ENCODE results near the gene HTRA2. TPM values are rescaled to one million over a fixed set of nuclear protein-coding genes. Genes with fewer than 3 reads are reported as not detected.

Gene HTRA2
- polyA plus RNA-seq, 1 donor (not counting 4 experiments of a cell fraction or from before 2014, with no cell fraction given) = 25.5 TPM

DNA sequence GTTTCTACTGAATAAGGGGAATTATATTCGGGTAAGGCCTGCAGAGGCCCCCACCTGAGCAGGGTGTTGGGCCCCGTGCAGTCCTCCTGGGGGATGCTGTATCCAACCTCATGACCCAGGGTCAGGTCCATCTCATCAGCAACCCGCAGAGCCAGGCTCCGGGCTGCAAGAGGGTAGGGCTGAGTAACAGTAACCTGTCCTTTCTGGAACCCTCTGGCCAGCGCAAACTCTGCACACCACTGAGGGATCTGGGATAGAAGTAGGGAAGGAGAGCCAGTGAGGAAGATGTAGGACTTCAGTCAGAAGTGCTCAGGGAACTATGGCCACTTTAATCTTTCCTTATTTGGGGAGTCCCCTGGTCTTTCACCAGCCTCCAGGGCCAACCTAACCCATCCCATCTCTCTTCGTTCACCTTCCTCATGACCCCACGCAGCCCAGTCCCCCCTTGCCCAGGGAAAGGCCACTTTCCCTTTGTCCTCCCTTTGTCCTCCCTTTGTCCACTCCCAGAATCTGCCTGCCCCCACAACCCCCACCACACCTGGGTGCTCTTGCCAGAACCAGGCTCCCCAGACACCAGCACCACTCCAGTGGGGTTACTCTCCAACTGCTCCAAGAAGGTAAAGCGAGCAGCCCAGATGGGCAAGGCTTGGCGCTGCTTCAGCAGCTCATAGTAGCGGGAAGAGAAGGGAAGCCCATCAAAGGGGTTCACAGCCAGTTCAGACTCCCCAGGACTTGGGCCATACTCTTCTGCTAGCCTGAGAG, 4.6 kb upstream of the HTRA2 start:
- FAIRE-seq = no peak

DNA sequence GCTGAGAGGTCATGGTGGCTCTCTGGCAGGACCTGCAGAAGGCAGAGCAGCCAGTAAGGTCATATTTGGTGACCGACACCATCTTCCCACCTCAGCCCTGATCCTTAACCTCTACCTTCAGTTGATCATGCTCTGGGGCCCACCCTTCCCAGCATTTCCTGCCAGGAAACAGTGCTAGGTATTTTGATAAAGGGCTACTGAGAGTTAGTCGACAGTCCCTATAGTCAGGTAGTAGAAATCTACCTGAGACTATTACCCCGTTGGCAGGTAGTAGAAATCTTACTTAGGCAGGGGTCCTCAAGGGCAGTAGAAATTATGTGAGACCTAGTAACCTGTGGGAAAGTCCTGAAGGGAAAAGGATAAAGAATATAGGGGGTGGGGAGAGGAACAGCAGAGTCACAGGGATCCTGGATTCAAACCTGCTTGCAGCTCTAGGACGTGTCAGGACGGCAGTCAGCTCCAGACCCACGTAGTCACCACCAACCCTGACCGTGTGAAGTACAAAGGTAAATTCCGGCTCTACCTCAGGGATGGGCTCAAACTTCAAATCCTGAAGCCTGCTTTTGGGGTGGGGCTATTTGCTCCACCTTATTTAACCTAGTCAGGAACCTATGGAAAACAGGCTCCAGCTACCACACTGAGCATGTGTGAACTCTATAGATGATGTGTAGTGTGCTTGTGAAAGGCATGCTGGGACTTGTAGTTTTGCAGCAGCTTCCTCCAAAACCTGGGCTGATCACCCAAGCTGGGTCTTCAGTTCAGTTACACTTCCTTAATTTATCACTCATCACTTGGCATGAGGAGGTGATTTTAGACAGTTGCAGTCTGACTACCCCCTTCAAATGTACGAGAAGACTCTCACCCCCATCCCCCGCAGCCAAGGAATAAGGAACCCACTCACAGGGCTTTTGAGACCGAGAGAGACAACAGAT, 3.8 kb upstream of the HTRA2 start, which contains the start of gene DQX1:
Gene DQX1, minus strand, starts transcription at position 515 of the 932 bp plus-strand sequence. Its CDS starts 502 bp downstream, at position 13.
- Histone ChIP-seq H3K27ac (ENCODE audit: control insufficient read depth, insufficient read depth, low read length) (peak within 1 kb of the TSS; percentile 78), H3K4me2 (ENCODE audit: control insufficient read depth, extremely low read depth, insufficient read depth, low read depth, low read length) (peak within 1 kb of the TSS; percentile 56), H3K79me2 (ENCODE audit: control insufficient read depth, insufficient read depth, low read length) (peaks cover 36% of the 10 kb centered on the region), H4K20me1 (ENCODE audit: control insufficient read depth, extremely low read depth, insufficient read depth, low read length) (no peaks in the 10 kb centered on the region), H3K27me3 (ENCODE audit: control insufficient read depth, extremely low read depth, insufficient read depth, low read length) (no peaks in the 10 kb centered on the region), H3K4me3 (ENCODE audit: control insufficient read depth in 2 of 3, extremely low read depth in 1 of 3, insufficient read depth in 2 of 3, low read depth in 1 of 3, low read length in 3 of 3) (peak within 1 kb of the TSS; percentile 11 to 51 (median 39)), H3K4me1 (ENCODE audit: control insufficient read depth, extremely low read depth, insufficient read depth, low read length) (peaks cover 33% of the 10 kb centered on the region), H3K36me3 (ENCODE audit: control insufficient read depth in 2 of 2, extremely low read depth in 1 of 2, insufficient read depth in 2 of 2, low read length in 2 of 2) (peaks cover 12 to 30% of the 10 kb centered on the region in 2 experiments), H3K9me3 (ENCODE audit: control insufficient read depth, low read depth, low read length) (no peaks in the 10 kb centered on the region), H3K9me1 (ENCODE audit: control insufficient read depth, extremely low read depth, insufficient read depth, low read length) (no peaks in the 10 kb centered on the region), H3K9ac (ENCODE audit: control insufficient read depth, extremely low read depth, insufficient read depth, low read length) (peak within 1 kb of the TSS; percentile 62), H2AFZ (ENCODE audit: control insufficient read depth, low read length) (no peak within 1 kb of the TSS)
- FAIRE-seq (peak; percentile 95), DNase-seq (ENCODE audit: low read depth, low spot score) (peak; percentile 89)
- dilution Hi-C loops (cut with MboI; ENCODE audit: extremely low pct_ligation_motif_present, low sequenced_read_pairs) = no loop called here
- no peak for TF ChIP-seq EZH2 (IDR thresholded peaks at IDR 0.05; ENCODE audit: low read length)
- TF ChIP-seq, protein P1, sequence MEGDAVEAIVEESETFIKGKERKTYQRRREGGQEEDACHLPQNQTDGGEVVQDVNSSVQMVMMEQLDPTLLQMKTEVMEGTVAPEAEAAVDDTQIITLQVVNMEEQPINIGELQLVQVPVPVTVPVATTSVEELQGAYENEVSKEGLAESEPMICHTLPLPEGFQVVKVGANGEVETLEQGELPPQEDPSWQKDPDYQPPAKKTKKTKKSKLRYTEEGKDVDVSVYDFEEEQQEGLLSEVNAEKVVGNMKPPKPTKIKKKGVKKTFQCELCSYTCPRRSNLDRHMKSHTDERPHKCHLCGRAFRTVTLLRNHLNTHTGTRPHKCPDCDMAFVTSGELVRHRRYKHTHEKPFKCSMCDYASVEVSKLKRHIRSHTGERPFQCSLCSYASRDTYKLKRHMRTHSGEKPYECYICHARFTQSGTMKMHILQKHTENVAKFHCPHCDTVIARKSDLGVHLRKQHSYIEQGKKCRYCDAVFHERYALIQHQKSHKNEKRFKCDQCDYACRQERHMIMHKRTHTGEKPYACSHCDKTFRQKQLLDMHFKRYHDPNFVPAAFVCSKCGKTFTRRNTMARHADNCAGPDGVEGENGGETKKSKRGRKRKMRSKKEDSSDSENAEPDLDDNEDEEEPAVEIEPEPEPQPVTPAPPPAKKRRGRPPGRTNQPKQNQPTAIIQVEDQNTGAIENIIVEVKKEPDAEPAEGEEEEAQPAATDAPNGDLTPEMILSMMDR (optimal IDR thresholded peaks at IDR 0.05 in 1 of 3, IDR thresholded peaks at IDR 0.05 in 1 of 3, conservative IDR thresholded peaks at IDR 0.05 in 1 of 3; ENCODE audit: extremely low read depth in 1 of 3, insufficient read depth in 2 of 3, low read length in 3 of 3) = no peak

More for the DNA sequence above, 4.6 kb upstream of the HTRA2 start:
- H3K9ac ChIP-seq (ENCODE audit: control insufficient read depth, extremely low read depth, insufficient read depth, low read length) = peak overlapping the region; percentile 62
- H2AFZ ChIP-seq (ENCODE audit: control insufficient read depth, low read length) = no peak overlapping the region
- H3K27me3 ChIP-seq (ENCODE audit: control insufficient read depth, extremely low read depth, insufficient read depth, low read length) = no peaks in the 10 kb centered on the region
- no peaks in the 10 kb centered on the region for H3K9me1 ChIP-seq (ENCODE audit: control insufficient read depth, extremely low read depth, insufficient read depth, low read length)
- peaks cover 31% of the 10 kb centered on the region for H3K79me2 ChIP-seq (ENCODE audit: control insufficient read depth, insufficient read depth, low read length)
- H3K4me1 ChIP-seq (ENCODE audit: control insufficient read depth, extremely low read depth, insufficient read depth, low read length) = peaks cover 28% of the 10 kb centered on the region
- dilution Hi-C loops (cut with MboI; ENCODE audit: extremely low pct_ligation_motif_present, low sequenced_read_pairs) = no loop called here
- no peaks in the 10 kb centered on the region for H3K9me3 ChIP-seq (ENCODE audit: control insufficient read depth, low read depth, low read length)
- DNase-seq (ENCODE audit: low read depth, low spot score) = no peak
- H3K4me3 ChIP-seq (ENCODE audit: control insufficient read depth in 2 of 3, extremely low read depth in 1 of 3, insufficient read depth in 2 of 3, low read depth in 1 of 3, low read length in 3 of 3) = peak overlapping the region in 1 of 3 experiments; percentile 11
- no peaks in the 10 kb centered on the region for H4K20me1 ChIP-seq (ENCODE audit: control insufficient read depth, extremely low read depth, insufficient read depth, low read length)
- no peak for TF ChIP-seq EZH2 (IDR thresholded peaks at IDR 0.05; ENCODE audit: low read length)
- TF ChIP-seq, protein P1 (optimal IDR thresholded peaks at IDR 0.05 in 1 of 3, IDR thresholded peaks at IDR 0.05 in 1 of 3, conservative IDR thresholded peaks at IDR 0.05 in 1 of 3; ENCODE audit: extremely low read depth in 1 of 3, insufficient read depth in 2 of 3, low read length in 3 of 3) = no peak
- peak overlapping the region; percentile 56 for H3K4me2 ChIP-seq (ENCODE audit: control insufficient read depth, extremely low read depth, insufficient read depth, low read depth, low read length)
- peaks cover 12 to 30% of the 10 kb centered on the region in 2 experiments for H3K36me3 ChIP-seq (ENCODE audit: control insufficient read depth in 2 of 2, extremely low read depth in 1 of 2, insufficient read depth in 2 of 2, low read length in 2 of 2)
- H3K27ac ChIP-seq (ENCODE audit: control insufficient read depth, insufficient read depth, low read length) = peak overlapping the region; percentile 78

Data from keratinocyte (primary cell).